ENCODE results near the gene ENO3. TPM values are rescaled to one million over a fixed set of nuclear protein-coding genes. Genes with fewer than 3 reads are reported as not detected.
A peak's percentile ranks its signal among the peaks of the same experiment; 100 is the strongest.

ENO3 gene
- total RNA-seq, 1 experiment from 2014 or later: 24.6 TPM

DNA sequence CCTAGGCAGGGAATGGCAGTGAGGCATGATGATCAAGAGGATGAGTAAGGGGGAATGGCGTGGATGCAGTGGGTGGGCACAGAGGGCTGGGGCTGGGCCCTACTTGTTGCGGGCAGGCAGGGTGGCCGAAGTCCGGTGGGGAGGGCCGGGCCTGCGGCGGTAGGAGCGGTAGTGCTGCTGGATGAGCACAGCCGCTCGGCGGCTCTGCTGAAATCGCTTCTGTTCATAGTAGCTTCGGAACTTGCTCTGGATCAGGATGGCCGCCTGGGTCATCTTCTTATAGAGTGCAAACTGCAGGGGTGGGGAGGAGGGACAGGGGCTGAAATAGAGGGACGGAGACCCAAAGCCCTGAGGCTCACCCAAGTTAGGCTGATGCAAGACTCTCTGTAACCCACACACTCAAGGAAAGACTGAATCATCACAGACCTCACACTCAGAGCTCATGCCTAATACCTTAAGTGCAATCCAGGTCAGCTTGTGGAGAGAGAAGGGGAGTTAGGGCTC is 18.2 kb downstream of the ENO3 start (continued):
- TF ChIP-seq SRF (IDR thresholded peaks at IDR 0.05; ENCODE audit: low read depth): no peak
- peak; percentile 76 for TF ChIP-seq JUND (IDR thresholded peaks at IDR 0.05)
- no peak for TF ChIP-seq YY1 (IDR thresholded peaks at IDR 0.05; ENCODE audit: extremely low read depth, insufficient replicate concordance, low read depth, low read length)
- TF ChIP-seq, protein P1, sequence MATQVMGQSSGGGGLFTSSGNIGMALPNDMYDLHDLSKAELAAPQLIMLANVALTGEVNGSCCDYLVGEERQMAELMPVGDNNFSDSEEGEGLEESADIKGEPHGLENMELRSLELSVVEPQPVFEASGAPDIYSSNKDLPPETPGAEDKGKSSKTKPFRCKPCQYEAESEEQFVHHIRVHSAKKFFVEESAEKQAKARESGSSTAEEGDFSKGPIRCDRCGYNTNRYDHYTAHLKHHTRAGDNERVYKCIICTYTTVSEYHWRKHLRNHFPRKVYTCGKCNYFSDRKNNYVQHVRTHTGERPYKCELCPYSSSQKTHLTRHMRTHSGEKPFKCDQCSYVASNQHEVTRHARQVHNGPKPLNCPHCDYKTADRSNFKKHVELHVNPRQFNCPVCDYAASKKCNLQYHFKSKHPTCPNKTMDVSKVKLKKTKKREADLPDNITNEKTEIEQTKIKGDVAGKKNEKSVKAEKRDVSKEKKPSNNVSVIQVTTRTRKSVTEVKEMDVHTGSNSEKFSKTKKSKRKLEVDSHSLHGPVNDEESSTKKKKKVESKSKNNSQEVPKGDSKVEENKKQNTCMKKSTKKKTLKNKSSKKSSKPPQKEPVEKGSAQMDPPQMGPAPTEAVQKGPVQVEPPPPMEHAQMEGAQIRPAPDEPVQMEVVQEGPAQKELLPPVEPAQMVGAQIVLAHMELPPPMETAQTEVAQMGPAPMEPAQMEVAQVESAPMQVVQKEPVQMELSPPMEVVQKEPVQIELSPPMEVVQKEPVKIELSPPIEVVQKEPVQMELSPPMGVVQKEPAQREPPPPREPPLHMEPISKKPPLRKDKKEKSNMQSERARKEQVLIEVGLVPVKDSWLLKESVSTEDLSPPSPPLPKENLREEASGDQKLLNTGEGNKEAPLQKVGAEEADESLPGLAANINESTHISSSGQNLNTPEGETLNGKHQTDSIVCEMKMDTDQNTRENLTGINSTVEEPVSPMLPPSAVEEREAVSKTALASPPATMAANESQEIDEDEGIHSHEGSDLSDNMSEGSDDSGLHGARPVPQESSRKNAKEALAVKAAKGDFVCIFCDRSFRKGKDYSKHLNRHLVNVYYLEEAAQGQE (IDR thresholded peaks at IDR 0.05; ENCODE audit: low read depth): no peak
- TF ChIP-seq POLR2A (IDR thresholded peaks at IDR 0.05; ENCODE audit: borderline replicate concordance, extremely low read depth, insufficient read depth, insufficient read length): no peak
- TF ChIP-seq POLR2AphosphoS5 (IDR thresholded peaks at IDR 0.05; ENCODE audit: low read depth, low read length): peak; percentile 70
- no peak for TF ChIP-seq ZFX (IDR thresholded peaks at IDR 0.05)
- no peak for TF ChIP-seq EZH2phosphoT487 (IDR thresholded peaks at IDR 0.05; ENCODE audit: borderline replicate concordance)
- TF ChIP-seq, protein P2, sequence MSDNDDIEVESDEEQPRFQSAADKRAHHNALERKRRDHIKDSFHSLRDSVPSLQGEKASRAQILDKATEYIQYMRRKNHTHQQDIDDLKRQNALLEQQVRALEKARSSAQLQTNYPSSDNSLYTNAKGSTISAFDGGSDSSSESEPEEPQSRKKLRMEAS (IDR thresholded peaks at IDR 0.05): no peak; the same call in none of the 2 replicates
- no peak for TF ChIP-seq CBX3 (IDR thresholded peaks at IDR 0.05; ENCODE audit: low read depth)
- no peak for TF ChIP-seq ELF1 (IDR thresholded peaks at IDR 0.05; ENCODE audit: borderline replicate concordance, low read depth)
- TF ChIP-seq SIN3A (IDR thresholded peaks at IDR 0.05; ENCODE audit: low read depth): no peak
